Hematopoietic multipotent progenitor cell treated with erythropoietin and hydrocortisone succinate and interleukin-3 and kit ligand, for 8 days (in vitro differentiated cells): ENCODE measurements around the gene HMGXB3.

Source experiments
- DNase-seq: peaks from one replicate; pipeline ENCODE4 v3.0.0-alpha.2; 2015

Gene HMGXB3

GRCh38 chr5:149982505-149982904 lies 18.0 kb upstream of the HMGXB3 start:
- DNase-seq, result no peak

GRCh38 chr5:149988126-149988525 lies 12.4 kb upstream of the HMGXB3 start:
- DNase-seq, result no peak

GRCh38 chr5:149990518-149991376 lies 9.8 kb upstream of the HMGXB3 start:
- peak; percentile 89 for DNase-seq

- DNase-seq, result no peak
Measured at GRCh38 chr5:149993471-149993870, 7.1 kb upstream of the HMGXB3 start.

- no peak for DNase-seq
Measured at GRCh38 chr5:149995385-149996204, 4.9 kb upstream of the HMGXB3 start.

- no peak for DNase-seq
Measured at GRCh38 chr5:149996205-149996890, 4.2 kb upstream of the HMGXB3 start.

- no peak for DNase-seq
Measured at GRCh38 chr5:149998281-149998680, 2.3 kb upstream of the HMGXB3 start.

GRCh38 chr5:149999359-149999758 lies 1.2 kb upstream of the HMGXB3 start:
- DNase-seq, result no peak

GRCh38 chr5:149999866-150000255 lies 678 bp upstream of the HMGXB3 start:
- no peak for DNase-seq

- DNase-seq, result peak; percentile 44
Measured at GRCh38 chr5:150000990-150001659, 586 bp downstream of the HMGXB3 start.

- peak; percentile 91 for DNase-seq
Measured at GRCh38 chr5:150001660-150002486, 1.3 kb downstream of the HMGXB3 start.

GRCh38 chr5:150006318-150006717 lies 5.8 kb downstream of the HMGXB3 start:
- DNase-seq, result no peak

GRCh38 chr5:150007050-150007449 lies 6.5 kb downstream of the HMGXB3 start:
- DNase-seq, result no peak

GRCh38 chr5:150009671-150010387 lies 9.3 kb downstream of the HMGXB3 start:
- DNase-seq, result no peak

GRCh38 chr5:150013931-150014330 lies 13.4 kb downstream of the HMGXB3 start:
- no peak for DNase-seq

- DNase-seq, result no peak
Measured at GRCh38 chr5:150014456-150014855, 13.9 kb downstream of the HMGXB3 start.

- no peak for DNase-seq
Measured at GRCh38 chr5:150015415-150015814, 14.9 kb downstream of the HMGXB3 start.

GRCh38 chr5:150016537-150016936 lies 16.0 kb downstream of the HMGXB3 start:
- no peak for DNase-seq

- peak; percentile 78 for DNase-seq
Measured at GRCh38 chr5:150017226-150018005, 16.9 kb downstream of the HMGXB3 start.

- DNase-seq, result no peak
Measured at GRCh38 chr5:150020249-150020648, 19.7 kb downstream of the HMGXB3 start.
